HTR-8/SVneo (cell line): ENCODE measurements around the gene PYY.
A peak's percentile ranks its signal among the peaks of the same experiment; 100 is the strongest.
"Not testable (repeated sequence)": the region's sequence is repeated elsewhere in the genome, so short reads cannot be mapped to it uniquely, and the experiment has no call there.

Experiments
- DNase-seq: peaks from one replicate; pipeline ENCODE4 v3.0.0; 2011; ENCODE audit warnings: low spot score, mixed read lengths; ENCODE audit not compliant: insufficient read length
- FAIRE-seq: peaks from 2 replicates; lab custom pipeline; 2011; peaks lifted over from hg19 to GRCh38; lab: Jason Lieb, UNC

Gene PYY

GRCh38 chr17:43979671-43980070, 25.9 kb upstream of the PYY start:
- FAIRE-seq (no peak), DNase-seq (no peak)

GRCh38 chr17:43979011-43979410, 25.3 kb upstream of the PYY start:
- DNase-seq (no peak), FAIRE-seq (no peak)

DNA sequence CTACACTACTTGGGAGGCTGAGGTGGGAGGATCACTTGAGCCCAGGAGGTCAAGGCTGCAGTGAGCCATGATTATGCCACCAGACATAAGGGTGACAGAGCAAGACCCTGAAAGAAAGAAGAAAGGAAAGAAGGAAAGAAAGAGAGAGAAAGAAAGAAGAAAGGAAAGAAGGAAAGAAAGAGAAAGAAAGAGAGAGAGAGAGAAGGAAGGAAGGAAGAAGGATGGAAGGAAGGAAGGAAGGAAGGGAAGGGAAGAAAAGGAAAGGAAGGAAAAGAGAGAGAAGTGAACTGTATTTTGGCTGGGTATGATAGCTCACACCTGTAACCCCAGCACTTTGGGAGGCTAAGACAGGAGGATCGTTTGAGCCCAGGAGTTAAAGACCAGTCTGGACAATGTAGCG, 24.3 kb upstream of the PYY start:
- no peak for DNase-seq
- FAIRE-seq, result no peak

DNA sequence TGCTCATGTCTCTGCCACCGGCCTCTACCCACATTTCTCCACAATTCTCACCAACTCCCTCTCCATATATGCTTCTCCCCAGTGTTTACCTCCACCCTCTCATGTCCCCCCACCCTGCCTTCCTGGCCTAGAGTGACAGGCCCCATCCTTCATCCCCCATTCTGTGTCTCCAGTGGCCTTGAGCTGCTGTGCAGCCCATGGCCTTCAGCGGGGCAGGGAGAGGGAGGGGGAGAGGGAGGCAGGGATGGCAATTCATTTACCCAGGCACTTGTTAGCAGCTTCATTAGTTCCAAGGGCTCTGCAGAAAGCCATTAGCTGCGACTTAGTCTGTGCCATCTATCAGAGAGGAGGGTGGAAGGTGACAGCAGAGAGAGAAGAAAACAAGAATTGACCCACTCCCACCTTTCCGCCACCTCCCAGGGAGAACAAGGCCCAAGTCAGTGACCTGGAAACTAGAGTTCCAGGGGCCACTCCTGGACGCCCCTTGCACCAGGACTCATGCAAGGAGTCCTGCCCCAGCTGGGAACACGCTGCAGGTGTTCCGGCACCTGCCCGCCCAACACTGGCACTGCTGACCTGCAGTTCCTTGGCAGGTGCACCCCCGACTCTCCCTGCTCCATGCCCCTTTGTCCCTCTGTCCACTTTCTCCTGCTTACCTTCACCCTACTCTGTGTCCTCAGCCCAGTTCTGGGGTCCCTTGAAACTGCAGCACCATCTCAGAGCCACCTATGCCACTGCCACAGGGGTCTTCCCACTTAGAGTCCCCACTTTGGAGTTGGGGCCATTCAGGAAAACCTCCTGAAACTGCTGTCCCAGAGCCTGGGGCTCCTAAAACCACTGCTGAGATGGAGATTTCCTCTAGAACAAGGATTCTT, 23.5 kb upstream of the PYY start:
- DNase-seq (no peak), FAIRE-seq (no peak)

DNA sequence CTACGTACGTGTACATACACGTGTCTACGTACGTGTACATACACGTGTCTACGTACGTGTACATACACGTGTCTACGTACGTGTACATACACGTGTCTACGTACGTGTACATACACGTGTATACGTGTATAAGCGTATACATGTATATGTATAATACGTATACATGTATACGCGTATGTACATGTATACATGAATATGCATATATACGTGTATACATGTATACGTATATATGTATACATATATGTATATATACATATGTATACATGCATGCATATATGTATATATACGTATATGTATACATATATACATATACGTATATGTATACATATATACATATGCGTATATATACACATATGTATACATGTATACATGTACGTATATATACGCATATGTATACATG, 22.2 kb upstream of the PYY start:
- FAIRE-seq, result no peak
- no peak for DNase-seq

GRCh38 chr17:43974382-43975266, 20.9 kb upstream of the PYY start:
- FAIRE-seq (peak; percentile 44), DNase-seq (no peak)

DNA sequence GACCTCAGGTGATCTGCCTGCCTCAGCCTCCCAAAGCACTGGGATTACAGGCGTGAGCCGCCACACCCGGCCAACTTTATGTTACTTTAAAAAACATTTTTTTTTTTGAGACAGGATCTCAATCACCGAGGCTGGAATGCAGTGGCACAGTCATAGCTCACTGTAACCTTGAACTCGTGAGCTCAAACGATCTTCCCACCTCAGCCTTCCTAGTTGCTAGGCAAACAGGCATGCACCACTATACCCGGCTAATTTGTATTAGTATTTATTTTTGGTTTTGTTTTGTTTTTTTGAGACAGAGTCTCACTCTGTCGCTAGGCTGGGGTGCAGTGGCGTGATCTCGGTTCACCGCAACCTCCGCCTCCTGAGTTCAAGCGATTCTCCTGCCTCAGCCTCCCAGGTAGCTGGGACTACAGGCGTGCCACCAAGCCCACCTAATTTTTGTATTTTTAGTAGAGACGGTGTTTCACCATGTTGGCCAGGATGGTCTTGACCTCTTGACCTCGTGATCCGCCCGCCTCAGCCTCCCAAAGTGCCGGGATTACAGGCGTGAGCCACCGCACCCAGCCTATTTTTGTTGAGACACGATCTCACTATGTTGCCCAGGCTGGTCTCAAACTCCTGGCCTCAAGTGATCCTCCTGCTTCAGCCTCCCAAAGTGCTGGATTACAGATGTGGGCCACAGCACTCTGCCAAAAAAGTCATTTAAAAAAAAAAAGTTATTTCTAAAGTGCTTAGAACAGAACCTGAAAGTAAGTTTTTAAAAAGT, 18.9 kb upstream of the PYY start:
- DNase-seq, FAIRE-seq: not testable (repeated sequence)

DNA sequence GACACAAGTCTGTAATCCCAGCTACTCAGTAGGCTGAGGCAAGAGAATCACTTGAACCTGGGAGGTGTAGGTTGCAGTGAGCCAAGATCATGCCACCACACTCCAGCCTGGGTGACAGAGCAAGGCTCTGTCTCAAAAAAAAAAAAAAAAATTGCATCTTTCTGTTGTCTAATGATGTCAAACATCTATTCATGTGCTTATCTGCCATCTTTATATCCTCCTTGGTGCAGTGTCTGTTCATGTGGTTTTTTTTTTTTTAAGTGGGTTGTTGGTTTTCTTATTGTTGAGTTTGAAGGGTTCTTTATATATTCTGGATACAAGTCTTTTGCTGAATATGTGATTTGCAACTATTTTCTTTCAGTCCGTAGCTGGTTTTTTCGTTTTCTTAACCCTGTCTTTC, 17.7 kb upstream of the PYY start:
- DNase-seq, FAIRE-seq: not testable (repeated sequence)

GRCh38 chr17:43970366-43970765, 16.6 kb upstream of the PYY start:
- DNase-seq, result no peak
- no peak for FAIRE-seq

DNA sequence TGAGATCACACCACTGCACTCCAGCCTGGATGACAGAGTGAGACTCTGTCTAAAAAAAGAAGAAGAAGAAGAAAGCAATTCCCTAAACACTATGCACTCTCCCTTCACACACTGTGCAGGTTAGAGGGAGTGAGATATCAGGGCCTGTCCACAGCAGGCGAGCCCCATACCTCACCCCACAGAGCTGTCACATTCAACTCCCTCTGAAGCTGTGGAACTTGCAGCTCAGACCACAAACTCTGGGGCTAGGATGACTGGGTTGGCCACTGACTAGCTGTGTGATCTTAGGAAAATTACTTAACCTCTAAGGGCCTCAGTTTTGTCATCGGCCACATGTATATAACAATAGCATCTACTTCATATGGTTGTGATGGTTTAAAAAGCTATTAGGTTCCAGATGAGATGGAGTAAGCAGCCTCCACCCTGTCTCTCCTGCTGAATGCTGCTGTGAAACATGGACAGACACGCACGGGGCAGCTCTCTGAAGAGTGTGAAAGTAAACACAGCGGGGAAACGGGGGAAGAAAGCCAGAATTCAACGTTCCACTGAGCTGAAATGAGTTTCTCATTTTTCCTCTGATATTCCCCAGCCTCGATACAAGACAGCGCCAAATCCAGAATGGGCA, 13.6 kb upstream of the PYY start:
- DNase-seq (no peak), FAIRE-seq (no peak)

- no peak for DNase-seq
- FAIRE-seq, result peak; percentile 52
Measured at GRCh38 chr17:43966276-43966675, 12.5 kb upstream of the PYY start.

DNA sequence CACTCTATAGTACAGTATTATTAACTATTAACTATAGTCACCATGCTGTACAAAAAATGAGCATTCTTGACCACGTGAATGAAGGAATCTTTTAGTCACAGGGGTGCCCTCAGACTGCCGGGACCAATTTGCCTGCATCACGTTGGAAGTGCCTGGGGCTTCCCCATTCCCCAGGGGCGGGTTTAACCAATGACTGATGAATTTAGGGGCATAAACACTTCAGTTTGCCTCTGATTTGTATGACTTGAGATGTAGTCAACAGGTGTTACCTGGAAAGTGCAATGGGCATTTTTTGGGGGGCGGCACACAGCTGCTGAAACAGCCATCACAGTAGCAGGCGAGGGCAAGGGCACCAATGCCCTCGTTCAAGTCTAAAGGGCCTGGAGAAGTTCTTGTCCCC, 8.7 kb upstream of the PYY start:
- FAIRE-seq (no peak), DNase-seq (no peak)

GRCh38 chr17:43961954-43962353, 8.2 kb upstream of the PYY start:
- DNase-seq (no peak), FAIRE-seq (no peak)

GRCh38 chr17:43961292-43961691, 7.6 kb upstream of the PYY start:
- DNase-seq, FAIRE-seq: not testable (repeated sequence)

DNA sequence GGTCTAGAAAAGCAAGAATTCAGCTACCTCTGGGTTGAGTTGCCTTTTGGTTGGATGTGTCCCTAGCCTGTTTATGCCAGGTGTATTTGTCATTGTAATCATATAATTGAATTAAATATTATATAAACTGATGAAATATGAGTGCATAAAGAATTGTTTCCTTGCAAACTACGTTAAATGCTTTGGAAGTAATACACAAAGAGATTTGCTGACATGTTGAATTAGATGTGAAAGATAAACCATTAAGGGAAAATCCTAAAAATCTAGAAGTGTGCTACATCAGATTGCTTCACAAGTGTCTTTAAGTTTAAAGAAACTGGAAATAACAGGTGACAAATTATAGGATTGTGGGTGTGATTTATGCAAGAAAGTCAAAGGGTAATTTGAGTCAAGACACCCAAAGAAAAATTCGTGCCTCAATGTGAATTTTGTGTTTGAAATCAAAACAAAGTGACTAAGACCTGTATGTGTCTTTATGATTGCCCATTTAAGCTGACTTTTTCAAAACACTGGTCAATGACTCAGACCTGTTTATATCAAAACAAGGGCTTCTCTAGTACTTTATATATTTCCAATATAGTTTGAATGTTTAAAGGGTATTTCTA, 5.1 kb upstream of the PYY start:
- no peak for DNase-seq
- no peak for FAIRE-seq

DNA sequence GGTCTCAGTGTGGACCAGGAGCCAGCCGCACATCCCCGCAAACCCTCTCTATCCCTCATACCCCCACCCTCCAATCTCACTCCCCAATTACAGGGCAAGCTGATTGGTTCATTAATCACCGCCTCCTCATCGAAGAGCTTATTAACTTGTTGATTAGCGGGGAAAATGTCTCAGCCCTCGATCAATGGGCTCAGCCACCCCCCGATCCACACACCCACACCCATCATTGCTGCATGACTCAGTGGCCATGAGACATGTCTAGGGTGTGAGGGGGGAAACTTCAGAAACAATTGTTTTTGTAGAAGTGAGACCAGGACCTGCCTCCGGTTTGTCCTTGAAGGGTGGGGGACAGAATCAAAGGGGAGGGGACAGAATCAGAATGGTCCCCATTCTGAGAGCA, 2.5 kb upstream of the PYY start:
- DNase-seq, result no peak
- FAIRE-seq, result no peak

DNA sequence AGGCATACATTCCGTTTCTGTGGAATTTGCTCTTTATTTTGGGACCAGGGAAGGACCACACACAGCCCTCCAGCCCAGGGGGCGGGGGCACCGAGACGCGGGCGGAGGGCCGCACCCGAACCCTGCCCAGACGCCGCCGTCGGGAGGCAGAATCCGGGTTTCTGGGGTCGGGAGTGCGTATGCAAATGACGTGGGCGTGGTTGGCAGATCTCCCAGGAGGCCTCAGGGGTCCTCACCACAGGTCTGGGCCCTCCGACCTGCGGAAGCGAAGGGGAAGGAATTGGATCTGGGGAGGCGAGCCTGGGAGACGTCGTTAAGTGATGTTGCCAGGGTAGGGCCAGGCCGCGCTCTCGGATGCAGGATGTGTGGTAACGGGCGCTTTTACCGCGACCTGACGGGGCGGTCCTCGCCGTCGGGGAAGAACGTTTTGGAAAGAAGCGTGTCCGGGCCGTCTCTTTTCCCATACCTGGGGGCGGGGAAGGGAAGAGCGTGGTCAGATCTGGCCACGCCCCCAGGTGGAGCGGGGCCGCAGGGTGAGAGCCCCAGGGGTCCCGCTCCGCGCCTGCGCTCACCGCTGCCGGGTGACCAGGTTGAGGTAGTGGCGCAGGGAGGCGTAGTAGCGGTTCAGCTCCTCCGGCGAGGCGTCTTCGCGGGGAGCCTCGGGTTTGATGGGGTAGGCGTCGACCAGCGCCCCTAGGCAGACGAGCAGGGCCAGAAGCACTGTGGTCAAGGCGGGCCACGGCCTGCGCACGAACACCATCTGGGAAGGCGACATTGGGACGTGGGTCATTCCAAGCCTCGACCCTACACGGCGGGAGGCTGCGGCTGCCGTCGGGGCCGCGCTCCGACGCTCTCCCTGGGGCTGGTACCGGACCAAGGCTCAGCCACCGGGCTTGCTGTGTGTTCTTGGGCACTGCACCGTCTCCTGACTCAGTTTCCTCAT, 745 bp downstream of the PYY start:
- FAIRE-seq (no peak), DNase-seq (no peak)

GRCh38 chr17:43952351-43952723, 1.4 kb downstream of the PYY start:
- DNase-seq (no peak), FAIRE-seq (no peak)

DNA sequence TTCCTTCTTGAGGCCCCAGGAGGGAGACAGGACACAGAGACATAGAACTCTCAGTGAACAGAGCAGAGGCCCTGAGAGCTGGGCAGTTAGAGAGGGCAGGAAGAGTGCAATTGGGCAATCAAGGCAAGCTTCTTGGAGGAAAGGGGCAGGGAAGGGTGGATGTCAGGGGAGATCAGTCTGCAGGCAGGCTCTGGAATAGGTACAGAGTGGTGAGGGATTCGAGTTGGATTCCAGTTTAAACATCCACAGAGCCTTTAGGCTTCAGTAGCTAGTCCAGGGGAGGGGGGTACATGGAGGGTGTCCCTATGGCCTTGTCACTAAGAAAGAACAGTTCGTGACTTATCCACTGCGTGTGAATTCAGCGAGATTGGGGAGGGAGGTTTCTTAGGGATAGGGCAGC, 2.0 kb downstream of the PYY start:
- no peak for FAIRE-seq
- no peak for DNase-seq
